K562 (cell line): ENCODE measurements around the gene PCDHA6. TPM values are rescaled to one million over a fixed set of nuclear protein-coding genes. Genes with fewer than 3 reads are reported as not detected.
"Not testable (repeated sequence)": the region's sequence is repeated elsewhere in the genome, so short reads cannot be mapped to it uniquely, and the experiment has no call there.

ENCODE experiments used
- ATAC-seq: fragments of 200-7000 bp; cut with Tn5 transposase; 3 replicates; pipeline ENCODE4 v1.9.1; 2020; ENCODE audit warnings: moderate library complexity
- BruUV-seq: library from RNA; stranded (reverse); fragments of 400-500 nt; replicated peaks from 2 replicates; lab custom pipeline; 2021; lab: Mats Ljungman, UMichigan
- CTCF ChIA-PET: fragments of 300-600 bp; formaldehyde crosslinking; extraction: SDS; loops from one replicate; lab custom pipeline; 2021; ENCODE audit warnings: low intra/inter-chr PET ratio; lab: Yijun Ruan, JAX
- POLR2A ChIA-PET: fragments of 300-600, 350-650 bp; sonication (Branson Sonifier 250); formaldehyde crosslinking; extraction: SDS; loops from one replicate; lab custom pipeline; 2021; ENCODE audit warnings: antibody characterized with exemption, inconsistent platforms; lab: Yijun Ruan, JAX
- DNase-seq, 4 experiments: peaks; one replicate each; pipeline versions ENCODE4 v3.0.0 to v3.0.0-alpha.2; 2011 to 2018; ENCODE audit warnings: low spot score in 3 of 4, mixed read lengths in 3 of 4; ENCODE audit errors: extremely low read depth in 1 of 4
- FAIRE-seq: peaks from 2 replicates; lab custom pipeline; 2011; peaks lifted over from hg19 to GRCh38; lab: Jason Lieb, UNC
- H2AFZ ChIP-seq: 2 replicates; pipeline ENCODE4 v1.6.0; 2011; ENCODE audit warnings: low read depth, low read length, control low read depth, inconsistent platforms
- H3K27ac ChIP-seq: fragments of 200-600 bp; 3 replicates; pipeline ENCODE4 v1.8.0; 2011; ENCODE audit warnings: low read depth, mild to moderate bottlenecking, control low read depth, inconsistent platforms, low read length, moderate library complexity, mixed read lengths; ENCODE audit errors: extremely low read depth
- H3K27me3 ChIP-seq, 2 experiments: fragments of 300-600 bp in 1 of 2; 2 replicates in 1 of 2; 3 replicates in 1 of 2; pipeline versions ENCODE4 v1.6.0 to v1.8.0; 2011; ENCODE audit warnings: inconsistent platforms in 2 of 2, low read length in 2 of 2, mild to moderate bottlenecking in 1 of 2, mixed read lengths in 1 of 2, moderate library complexity in 1 of 2; ENCODE audit not compliant: control insufficient read depth in 2 of 2, insufficient read depth in 2 of 2
- H3K36me3 ChIP-seq: fragments of 300-600 bp; 3 replicates; pipeline ENCODE4 v1.8.0; 2011; ENCODE audit warnings: mild to moderate bottlenecking, low read length, inconsistent platforms; ENCODE audit not compliant: control insufficient read depth, insufficient read depth
- H3K4me1 ChIP-seq, 2 experiments: fragments of 200-600 bp in 1 of 2; replicated peaks in 1 of 2; 2 replicates in 1 of 2; 3 replicates in 1 of 2; pipeline versions ENCODE4 v1.5.1 to v1.8.0; 2011; ENCODE audit warnings: inconsistent platforms in 2 of 2, low read length in 2 of 2, mild to moderate bottlenecking in 1 of 2, mixed read lengths in 1 of 2, moderate library complexity in 1 of 2; ENCODE audit not compliant: control insufficient read depth in 2 of 2, insufficient read depth in 2 of 2
- H3K4me2 ChIP-seq: 2 replicates; pipeline ENCODE4 v1.6.1; 2011; ENCODE audit warnings: low read length, control low read depth, inconsistent platforms, mixed read lengths; ENCODE audit not compliant: insufficient read depth
- H3K4me3 ChIP-seq: fragments of 200-600 bp; sonication (generic), shearing (Covaris generic); 2 replicates; pipeline ENCODE4 v1.5.1; 2016; ENCODE audit warnings: control low read depth, inconsistent platforms
- H3K79me2 ChIP-seq: fragments of 200-600 bp; 3 replicates; pipeline ENCODE4 v1.8.0; 2011; ENCODE audit warnings: low read length, inconsistent platforms; ENCODE audit not compliant: control insufficient read depth, insufficient read depth
- H3K9ac ChIP-seq, 2 experiments: 2 replicates each; pipeline versions ENCODE4 v1.6.0 to v1.6.1; 2011; ENCODE audit warnings: low read depth in 2 of 2, low read length in 2 of 2, control low read depth in 1 of 2, inconsistent platforms in 1 of 2, mild to moderate bottlenecking in 1 of 2, mixed read lengths in 1 of 2; ENCODE audit not compliant: insufficient read depth in 1 of 2
- H3K9me1 ChIP-seq: one replicate; pipeline ENCODE4 v1.6.0; 2011; ENCODE audit warnings: inconsistent platforms, mild to moderate bottlenecking, low read length, moderate library complexity; ENCODE audit not compliant: control insufficient read depth, insufficient read depth
- H3K9me3 ChIP-seq: replicated peaks from 2 replicates; pipeline ENCODE4 v1.5.1; 2011; ENCODE audit warnings: low read depth, low read length, inconsistent platforms; ENCODE audit not compliant: control insufficient read depth, insufficient read depth
- H4K20me1 ChIP-seq: replicated peaks from 2 replicates; pipeline ENCODE4 v1.6.1; 2011; ENCODE audit warnings: low read length, inconsistent platforms, mixed read lengths; ENCODE audit not compliant: control insufficient read depth, insufficient read depth
- SMARCB1 ChIP-seq: IDR thresholded peaks from 2 replicates; pipeline ENCODE4 v1.6.1; 2011; ENCODE audit warnings: improper control_type of control experiment, low read depth; ENCODE audit not compliant: insufficient read length
- WGBS: fragments of 100-300 bp; shearing (Covaris generic); methylation state at CpG from one replicate; pipeline ENCODE4 v1.1.6; 2016; ENCODE audit warnings: low coverage, mixed read lengths; ENCODE audit not compliant: insufficient coverage; ENCODE audit errors: missing lambda C conversion rate; 5-methylcytosine and 5-hydroxymethylcytosine counted together
- in situ Hi-C: fragments of 300-500 bp; cut with MboI; formaldehyde crosslinking; loops from 4 replicates; pipeline ENCODE4 v1.15.0; 2018; ENCODE audit warnings: inconsistent platforms, mixed read lengths
- intact Hi-C: fragments of 100-400 bp; cut with micrococcal nuclease; formaldehyde crosslinking; loops from 2 replicates; pipeline ENCODE4 v1.14.2; 2022
- polyA plus RNA-seq, 8 experiments: library from polyadenylated mRNA; depleted of rRNA in 4 of 8; stranded (reverse) in 5 of 8; unstranded in 3 of 8; fragments of >200 nt; fragmentation: Nextera tagmentation in 2 of 8; fragmentation: Illumina TruSeq in 1 of 8; extraction: Ambion mirVana in 2 of 8; extraction: Trizol in 1 of 8; gene quantifications; 2 replicates each; pipeline versions ENCODE4 v1.2.1 to v1.2.3, GENCODE V29; 2011 to 2014; ENCODE audit warnings: inconsistent platforms in 1 of 8, missing spikeins in 1 of 8
- total RNA-seq, 7 experiments: library from RNA; depleted of rRNA in 6 of 7; stranded (reverse); fragments of >200 nt in 6 of 7; fragmentation: Illumina TruSeq in 2 of 7; extraction: Trizol in 2 of 7; gene quantifications; 2 replicates each; pipeline versions ENCODE4 v1.2.1 to v1.2.3, GENCODE V29; 2011 to 2021; ENCODE audit warnings: low replicate concordance in 1 of 7
- TF ChIP-seq, protein P1 (sequence below): sonication (generic); formaldehyde crosslinking; IDR thresholded peaks from 2 replicates; pipeline ENCODE4 v1.5.0; 2020; ENCODE audit warnings: missing genetic modification reagents
- TF ChIP-seq, protein P2 (sequence below), 2 experiments: IDR thresholded peaks in 1 of 2; conservative IDR thresholded peaks in 1 of 2; 2 replicates each; pipeline ENCODE4 v1.6.1; 2016; ENCODE audit warnings: low read depth in 2 of 2, mild to moderate bottlenecking in 1 of 2, missing compliant biosample characterization in 1 of 2, missing genetic modification characterization in 1 of 2, moderate library complexity in 1 of 2

The PCDHA6 gene
- total and polyA plus RNA-seq, 9 of the 15 experiments (the other 6 are each of a cell fraction or from before 2014, with no cell fraction given), result not detected

DNA sequence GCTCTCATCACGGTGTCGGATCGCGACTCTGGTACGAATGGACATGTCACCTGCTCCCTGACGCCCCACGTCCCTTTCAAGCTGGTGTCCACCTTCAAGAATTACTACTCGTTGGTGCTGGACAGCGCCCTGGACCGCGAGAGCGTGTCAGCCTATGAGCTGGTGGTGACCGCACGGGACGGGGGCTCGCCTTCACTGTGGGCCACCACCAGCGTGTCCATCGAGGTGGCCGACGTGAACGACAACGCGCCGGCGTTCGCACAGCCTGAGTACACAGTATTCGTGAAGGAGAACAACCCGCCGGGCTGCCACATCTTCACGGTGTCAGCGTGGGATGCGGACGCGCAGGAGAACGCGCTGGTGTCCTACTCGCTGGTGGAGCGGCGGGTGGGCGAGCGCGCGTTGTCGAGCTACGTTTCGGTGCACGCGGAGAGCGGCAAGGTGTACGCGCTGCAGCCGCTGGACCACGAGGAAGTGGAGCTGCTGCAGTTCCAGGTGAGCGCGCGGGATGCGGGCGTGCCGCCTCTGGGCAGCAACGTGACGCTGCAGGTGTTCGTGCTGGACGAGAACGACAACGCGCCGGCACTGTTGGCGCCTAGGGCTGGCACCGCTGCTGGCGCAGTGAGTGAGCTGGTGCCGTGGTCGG lies 31.6 kb upstream of the PCDHA6 start:
- H4K20me1 ChIP-seq, H3K79me2 ChIP-seq, H3K36me3 ChIP-seq, intact Hi-C loops, H2AFZ ChIP-seq, H3K27me3 ChIP-seq, FAIRE-seq, CTCF ChIA-PET, H3K9me3 ChIP-seq, in situ Hi-C loops, POLR2A ChIA-PET, H3K9ac ChIP-seq, H3K27ac ChIP-seq, DNase-seq, H3K4me3 ChIP-seq, ATAC-seq, H3K4me1 ChIP-seq, BruUV-seq, H3K4me2 ChIP-seq, H3K9me1 ChIP-seq: not testable (repeated sequence)
- WGBS, result 23% methylated on average over 58 of the region's 72 CpGs

GRCh38 chr5:140796718-140797095 lies 31.1 kb upstream of the PCDHA6 start:
- Histone ChIP-seq H4K20me1 (no peaks in the 10 kb centered on the region), H2AFZ (no peak overlapping the region), H3K27ac (no peak overlapping the region), H3K4me1 (no peaks in the 10 kb centered on the region; a peak in 1 of 5 replicates), H3K79me2 (no peaks in the 10 kb centered on the region), H3K4me3 (no peak overlapping the region), H3K9ac (no peak overlapping the region), H3K9me3 (no peaks in the 10 kb centered on the region), H3K4me2 (no peak overlapping the region), H3K9me1 (no peaks in the 10 kb centered on the region), H3K36me3 (no peaks in the 10 kb centered on the region), H3K27me3 (no peaks in the 10 kb centered on the region)
- in situ Hi-C loops, result no loop called here
- no peak for TF ChIP-seq SMARCB1
- TF ChIP-seq, protein P1, sequence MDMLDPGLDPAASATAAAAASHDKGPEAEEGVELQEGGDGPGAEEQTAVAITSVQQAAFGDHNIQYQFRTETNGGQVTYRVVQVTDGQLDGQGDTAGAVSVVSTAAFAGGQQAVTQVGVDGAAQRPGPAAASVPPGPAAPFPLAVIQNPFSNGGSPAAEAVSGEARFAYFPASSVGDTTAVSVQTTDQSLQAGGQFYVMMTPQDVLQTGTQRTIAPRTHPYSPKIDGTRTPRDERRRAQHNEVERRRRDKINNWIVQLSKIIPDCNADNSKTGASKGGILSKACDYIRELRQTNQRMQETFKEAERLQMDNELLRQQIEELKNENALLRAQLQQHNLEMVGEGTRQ (CRISPR knock-in tag), result no peak
- TF ChIP-seq, protein P2, sequence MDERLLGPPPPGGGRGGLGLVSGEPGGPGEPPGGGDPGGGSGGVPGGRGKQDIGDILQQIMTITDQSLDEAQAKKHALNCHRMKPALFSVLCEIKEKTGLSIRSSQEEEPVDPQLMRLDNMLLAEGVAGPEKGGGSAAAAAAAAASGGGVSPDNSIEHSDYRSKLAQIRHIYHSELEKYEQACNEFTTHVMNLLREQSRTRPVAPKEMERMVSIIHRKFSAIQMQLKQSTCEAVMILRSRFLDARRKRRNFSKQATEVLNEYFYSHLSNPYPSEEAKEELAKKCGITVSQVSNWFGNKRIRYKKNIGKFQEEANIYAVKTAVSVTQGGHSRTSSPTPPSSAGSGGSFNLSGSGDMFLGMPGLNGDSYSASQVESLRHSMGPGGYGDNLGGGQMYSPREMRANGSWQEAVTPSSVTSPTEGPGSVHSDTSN (CRISPR knock-in tag; IDR thresholded peaks at IDR 0.05; ENCODE audit: low read depth), result no peak
- TF ChIP-seq, protein P2 (tag; conservative IDR thresholded peaks at IDR 0.05; ENCODE audit: low read depth), result no peak
- POLR2A ChIA-PET, result no interaction called here
- no peak for DNase-seq
- ATAC-seq, result no peak
- CTCF ChIA-PET, result no interaction called here
- intact Hi-C loops, result no loop called here
- FAIRE-seq, result no peak
- WGBS, result 32% methylated on average over 31 of the region's 39 CpGs
- no TSS peak for BruUV-seq
